Sciatic nerve (tissue), 2 donors: ENCODE data around the gene C1QB. TPM values are rescaled to one million over a fixed set of nuclear protein-coding genes. Genes with fewer than 3 reads are reported as not detected.

Experiments
- ATAC-seq: fragments of 200-7000 bp; cut with Tn5 transposase; one replicate; pipeline ENCODE4 v1.9.1; 2020; ENCODE audit warnings: mild to moderate bottlenecking, moderate library complexity
- DNase-seq: peaks from one replicate; pipeline ENCODE4 v3.0.0-alpha.2; 2020; ENCODE audit warnings: low spot score
- intact Hi-C: fragments of 100-400 bp; cut with DNase I; formaldehyde crosslinking; loops from one replicate; pipeline ENCODE4 v1.14.2; 2022
- total RNA-seq: library from RNA; stranded (reverse); fragmentation: NEBNext Ultra II Directional; extraction: Animal tissue kit (Norgen Biotek cat#: 25700); gene quantifications from one replicate; pipeline ENCODE4 v1.2.1, GENCODE V29; 2021
- donor health status: DM: no; HTN: no; CAD: no.
- donor health status: DM: no; HTN: no; CAD: no.

Gene C1QB, protein sequence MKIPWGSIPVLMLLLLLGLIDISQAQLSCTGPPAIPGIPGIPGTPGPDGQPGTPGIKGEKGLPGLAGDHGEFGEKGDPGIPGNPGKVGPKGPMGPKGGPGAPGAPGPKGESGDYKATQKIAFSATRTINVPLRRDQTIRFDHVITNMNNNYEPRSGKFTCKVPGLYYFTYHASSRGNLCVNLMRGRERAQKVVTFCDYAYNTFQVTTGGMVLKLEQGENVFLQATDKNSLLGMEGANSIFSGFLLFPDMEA
- total RNA-seq, result 122 TPM

DNA sequence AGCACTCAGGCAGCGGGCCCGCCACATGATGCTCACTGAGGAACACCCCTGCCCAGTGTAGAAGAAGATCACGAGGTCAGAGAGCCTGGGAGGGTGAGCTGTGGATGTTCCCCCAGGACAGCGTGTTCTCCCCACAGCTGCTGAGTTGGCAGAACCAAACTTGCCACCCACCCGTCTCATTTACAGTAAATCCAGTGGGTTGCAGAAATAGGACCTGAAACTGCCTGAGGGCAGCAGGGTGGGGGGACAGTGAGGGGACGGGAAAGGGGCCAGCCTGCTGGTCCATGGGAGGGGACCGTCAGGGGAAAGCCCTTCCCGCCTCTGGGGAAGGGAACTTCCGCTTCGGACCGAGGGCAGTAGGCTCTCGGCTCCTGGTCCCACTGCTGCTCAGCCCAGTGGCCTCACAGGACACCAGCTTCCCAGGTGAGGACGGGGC is at the start of gene C1QB:
Gene C1QB, plus strand, starts transcription at position 356 of the 436 bp plus-strand sequence. CDS start 6,227 bp downstream, outside the sequence.
- ATAC-seq (peak; percentile 89), DNase-seq (peak; percentile 68)
- intact Hi-C loops, result no loop called here

DNA sequence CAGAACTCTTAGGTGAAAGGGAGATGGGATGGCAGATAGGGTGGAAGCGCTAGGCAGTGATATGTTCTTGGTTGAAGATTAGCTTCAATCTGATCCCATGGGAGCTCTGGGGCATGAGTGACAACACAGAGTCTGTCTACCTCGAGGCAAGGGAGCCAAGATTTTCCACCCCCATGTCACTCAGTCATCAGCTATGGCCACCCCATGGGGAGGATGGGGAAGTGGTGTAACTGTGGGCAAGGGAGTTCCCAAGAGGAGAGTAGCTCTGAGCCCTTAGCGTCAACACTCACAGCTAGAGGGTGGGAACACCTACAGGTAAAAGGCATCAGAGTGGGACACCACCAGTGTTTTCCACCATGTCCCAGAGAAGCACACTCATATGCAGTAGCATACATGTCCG is 46.9 kb upstream of the C1QB start:
- DNase-seq (no peak), ATAC-seq (no peak)
- intact Hi-C loops, result no loop called here

- DNase-seq (no peak), ATAC-seq (no peak)
- intact Hi-C loops, result no loop called here
Measured at GRCh38 chr1:22607154-22607553, 45.9 kb upstream of the C1QB start.

GRCh38 chr1:22608361-22608760 is 44.7 kb upstream of the C1QB start:
- intact Hi-C loops, result no loop called here
- DNase-seq, result no peak
- no peak for ATAC-seq

DNA sequence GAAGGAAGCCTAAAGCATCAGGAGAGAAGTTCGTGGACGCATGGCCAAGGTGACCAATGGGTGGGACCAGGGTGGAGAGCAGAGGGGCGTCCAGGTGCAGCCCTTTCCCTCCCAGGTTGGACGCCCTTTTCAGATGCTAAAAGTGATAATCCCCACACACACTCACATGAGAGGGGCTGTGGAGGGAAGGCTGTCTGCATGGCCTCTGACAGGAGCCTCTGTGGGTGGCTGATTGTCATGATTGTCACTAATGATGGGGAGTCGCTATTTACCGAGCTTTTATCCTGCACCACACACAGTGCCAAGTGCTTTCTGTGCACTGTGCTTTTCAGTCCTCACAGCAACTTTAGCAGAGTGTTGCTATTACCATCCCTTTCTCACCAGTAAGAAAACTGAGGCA is 43.7 kb upstream of the C1QB start:
- ATAC-seq (no peak), DNase-seq (no peak)
- intact Hi-C loops, result no loop called here

GRCh38 chr1:22611530-22611947 is 41.5 kb upstream of the C1QB start:
- ATAC-seq (no peak), DNase-seq (no peak)
- intact Hi-C loops, result no loop called here

- intact Hi-C loops, result no loop called here
- no peak for ATAC-seq
Measured at GRCh38 chr1:22612671-22613571, 40.1 kb upstream of the C1QB start.

DNA sequence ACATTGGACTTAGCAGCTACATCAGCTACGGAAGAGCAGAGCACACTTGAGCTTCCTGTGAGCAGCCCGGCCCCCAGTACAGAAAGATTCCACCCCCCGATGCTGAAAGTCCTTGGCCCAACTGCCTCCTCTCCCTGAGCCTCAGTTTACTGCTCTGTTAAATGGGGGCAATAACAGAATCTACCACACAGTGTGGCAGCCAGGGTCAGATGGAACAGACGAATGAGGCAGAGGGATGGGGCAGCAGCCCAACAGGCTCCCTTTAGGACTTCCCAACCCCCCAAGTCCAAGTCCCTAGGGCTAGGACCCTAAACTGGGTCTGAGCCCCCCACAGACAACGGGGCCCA is 39.5 kb upstream of the C1QB start:
- no peak for ATAC-seq
- intact Hi-C loops, result no loop called here
- no peak for DNase-seq

More at GRCh38 chr1:22612671-22613571, 40.1 kb upstream of the C1QB start:
- DNase-seq, result no peak

- ATAC-seq (no peak), DNase-seq (no peak)
- intact Hi-C loops, result no loop called here
Measured at GRCh38 chr1:22613951-22614350, 39.1 kb upstream of the C1QB start.

DNA sequence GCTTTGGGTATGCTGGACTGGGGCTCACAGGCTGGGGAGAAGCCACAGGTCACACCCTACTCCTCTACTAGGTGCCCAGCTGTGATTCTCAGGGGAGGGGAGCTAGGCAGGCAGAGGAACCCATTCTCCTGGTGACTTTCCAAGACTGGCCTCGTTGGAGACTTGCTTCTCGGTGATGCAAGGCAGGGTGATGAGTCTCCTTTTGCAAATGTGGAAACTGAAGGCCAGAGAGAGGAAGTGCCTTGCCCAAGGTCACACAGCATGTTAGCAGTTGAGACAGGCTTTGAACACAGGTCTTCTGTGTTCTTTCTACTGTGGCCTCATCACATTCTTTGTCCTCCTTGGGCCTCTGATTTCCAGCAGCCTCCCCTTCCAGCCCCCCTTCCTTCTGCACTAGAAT is 37.1 kb upstream of the C1QB start:
- ATAC-seq (no peak), DNase-seq (no peak)
- intact Hi-C loops, result no loop called here

DNA sequence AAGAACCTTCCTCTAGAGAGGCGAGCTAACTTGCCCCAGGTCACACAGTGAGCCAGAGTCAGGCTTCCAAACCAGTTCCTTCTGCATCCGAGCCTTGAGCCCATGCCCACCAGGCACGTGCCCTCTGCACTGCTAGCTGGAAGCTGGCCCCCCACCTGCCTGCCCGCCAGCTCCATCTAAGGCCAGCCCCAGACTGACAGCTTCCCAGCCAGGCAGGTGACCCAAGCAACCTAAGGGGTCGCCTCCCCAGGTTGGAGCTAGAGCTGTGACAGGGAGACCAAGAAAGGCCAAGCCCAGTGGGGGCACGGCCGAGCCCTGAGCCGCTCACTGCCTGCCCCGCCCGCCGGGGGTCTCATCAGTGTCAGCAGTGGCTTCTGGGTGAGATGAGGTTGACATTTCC is 36.5 kb upstream of the C1QB start:
- intact Hi-C loops, result no loop called here
- DNase-seq (no peak), ATAC-seq (no peak)

DNA sequence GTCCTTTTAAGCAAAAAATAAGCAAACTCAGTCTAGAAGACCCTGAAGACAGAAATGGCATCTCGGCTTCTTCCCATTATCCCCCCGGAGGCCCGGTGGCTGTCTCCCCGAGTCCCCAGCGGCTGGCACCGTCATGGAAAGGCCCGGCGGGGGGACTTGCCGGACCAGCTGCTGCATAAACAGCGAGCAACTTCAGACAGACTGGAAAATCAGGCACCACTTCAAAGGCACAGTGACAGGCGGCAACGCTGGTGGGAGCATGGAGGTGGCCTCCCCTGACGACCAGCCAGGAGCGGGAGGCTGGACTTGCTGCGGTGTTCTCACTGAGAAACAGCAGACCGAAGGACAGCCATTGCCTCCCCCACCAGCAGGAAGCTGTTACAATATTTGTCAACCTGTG is 35.0 kb upstream of the C1QB start:
- intact Hi-C loops, result no loop called here
- ATAC-seq (no peak), DNase-seq (no peak)

- ATAC-seq, result no peak
- intact Hi-C loops, result no loop called here
- no peak for DNase-seq
Measured at GRCh38 chr1:22619252-22619651, 33.8 kb upstream of the C1QB start.

GRCh38 chr1:22619798-22620197 is 33.2 kb upstream of the C1QB start:
- intact Hi-C loops, result no loop called here
- ATAC-seq, result no peak
- DNase-seq, result no peak

DNA sequence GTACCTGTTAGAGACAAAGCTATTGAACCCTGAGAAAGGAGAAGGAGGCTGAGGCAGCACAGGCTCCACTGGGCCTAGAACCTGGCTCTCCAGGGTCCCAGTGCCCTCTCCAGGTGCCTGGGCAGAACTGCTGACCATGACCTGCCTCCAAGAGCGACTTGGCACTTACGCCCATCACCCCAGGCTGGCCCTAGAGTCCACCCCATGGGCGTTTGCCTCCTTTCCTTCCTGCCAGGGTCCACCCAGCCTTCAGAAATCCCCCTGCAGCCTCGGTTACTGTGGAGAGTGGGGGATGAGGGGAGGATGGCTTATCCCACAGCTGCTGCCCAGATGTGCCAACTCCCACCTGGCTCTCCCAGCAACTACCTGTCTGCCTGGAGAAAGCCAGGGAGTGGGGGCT is 31.3 kb upstream of the C1QB start:
- intact Hi-C loops, result no loop called here
- no peak for ATAC-seq
- DNase-seq, result no peak

DNA sequence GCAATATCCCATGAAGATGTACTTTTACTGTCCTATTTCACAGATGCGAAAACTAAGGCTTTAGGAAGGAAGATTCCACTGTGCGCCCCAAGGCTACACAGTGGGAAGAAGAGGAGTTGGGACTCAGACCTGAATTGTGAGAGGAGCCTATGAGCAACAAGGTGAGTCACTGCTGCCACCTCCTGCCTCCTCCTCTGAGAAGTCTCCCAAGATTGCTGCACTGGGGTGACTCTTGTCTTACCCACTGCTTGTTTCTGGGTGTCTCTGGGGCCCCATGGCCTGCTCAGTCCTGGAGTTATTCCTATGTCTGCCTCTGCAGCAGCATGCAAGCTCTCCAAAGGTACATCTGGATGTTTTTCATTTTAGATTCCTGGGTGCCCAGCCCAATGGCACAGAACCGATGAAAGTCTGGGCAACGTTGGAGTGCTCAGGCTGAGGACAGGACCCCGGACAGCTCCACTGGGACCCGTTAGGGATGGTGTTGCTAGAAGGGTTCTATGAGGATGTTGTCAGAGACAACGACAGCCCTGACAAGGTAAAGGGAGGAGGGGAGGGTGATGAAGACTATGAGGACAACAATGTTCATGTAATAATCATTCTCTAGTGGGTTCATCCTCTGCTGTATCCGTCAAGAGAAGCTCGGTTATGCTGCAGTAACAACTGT is 27.6 kb upstream of the C1QB start:
- no peak for ATAC-seq
- intact Hi-C loops, result no loop called here
- no peak for DNase-seq

- intact Hi-C loops, result no loop called here
- DNase-seq, result no peak
- ATAC-seq, result no peak
Measured at GRCh38 chr1:22626237-22627157, 26.5 kb upstream of the C1QB start.

DNA sequence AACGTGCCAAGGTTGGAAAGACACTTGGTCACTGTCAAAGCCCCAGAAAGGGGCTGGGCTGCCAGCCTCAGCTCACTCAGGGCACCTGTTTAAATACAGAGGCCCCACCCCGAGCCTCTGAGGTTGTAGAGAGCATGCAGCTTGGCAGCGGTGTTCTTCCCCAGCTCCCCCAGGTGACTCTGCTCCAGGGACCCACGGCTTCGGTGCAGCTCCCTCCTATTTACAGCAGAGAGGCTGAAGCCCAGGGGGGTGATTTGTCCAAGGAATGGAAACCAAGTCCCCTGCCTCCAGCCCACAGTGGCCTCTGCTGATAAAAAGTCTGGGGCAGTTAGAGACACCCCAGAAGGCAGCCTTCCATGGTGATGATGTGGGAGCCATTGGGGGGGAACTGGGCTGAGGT is 25.7 kb upstream of the C1QB start:
- intact Hi-C loops, result no loop called here
- no peak for ATAC-seq
- DNase-seq, result no peak
